Measurements from ENCODE around the gene SLC44A3.

- no peak for TF ChIP-seq ARID2 (IDR thresholded peaks at IDR 0.05)
- TF ChIP-seq AFF4 (CRISPR knock-in tag; IDR thresholded peaks at IDR 0.05): no peak
- no peak for TF ChIP-seq CTCF (IDR thresholded peaks at IDR 0.05 in 2 of 3, conservative IDR thresholded peaks at IDR 0.05 in 1 of 3; ENCODE audit: insufficient read depth in 2 of 3, low read depth in 1 of 3, low read length in 3 of 3)
- TF ChIP-seq HDAC1 (IDR thresholded peaks at IDR 0.05): no peak
- TF ChIP-seq KDM4B (IDR thresholded peaks at IDR 0.05; ENCODE audit: borderline replicate concordance in 2 of 2, low read depth in 1 of 2): no peak
- TF ChIP-seq HDGF (IDR thresholded peaks at IDR 0.05): no peak
- no peak for TF ChIP-seq GTF2F1 (IDR thresholded peaks at IDR 0.05; ENCODE audit: low read depth, low read length)
- TF ChIP-seq ZBTB33 (CRISPR knock-in tag; IDR thresholded peaks at IDR 0.05): no peak
- no peak for TF ChIP-seq SIN3A (IDR thresholded peaks at IDR 0.05; ENCODE audit: borderline replicate concordance in 2 of 2, control insufficient read depth in 1 of 2, low read depth in 2 of 2, low read length in 2 of 2)
- TF ChIP-seq CEBPB (tag; IDR thresholded peaks at IDR 0.05): no peak
These were observed 12.3 kb downstream of the SLC44A3 start for GRCh38 chr1:94832446-94832845.

Data from K562 (cell line).